Measurements from ENCODE around the gene UQCC2.

UQCC2 gene

GRCh38 chr6:33704215-33705066, 7.1 kb downstream of the UQCC2 start:
- Histone ChIP-seq H3K27ac (ENCODE audit: low read depth, low read length) (no peak overlapping the region), H3K4me1 (ENCODE audit: control insufficient read depth, insufficient read depth, low read length) (0 out of 2 replicates have a peak, but pooled peaks cover 6% of the 10 kb centered on the region), H3K4me3 (ENCODE audit: low read depth, low read length) (no peak overlapping the region), H3K27me3 (ENCODE audit: control insufficient read depth, insufficient read depth, low read length) (no peaks in the 10 kb centered on the region), H3K36me3 (ENCODE audit: control insufficient read depth, insufficient read depth, low read length) (peaks cover 39% of the 10 kb centered on the region), H3K9me3 (ENCODE audit: control insufficient read depth, insufficient read depth, low read length) (no peaks in the 10 kb centered on the region), H3K9ac (ENCODE audit: low read depth, low read length) (no peak overlapping the region)

DNA sequence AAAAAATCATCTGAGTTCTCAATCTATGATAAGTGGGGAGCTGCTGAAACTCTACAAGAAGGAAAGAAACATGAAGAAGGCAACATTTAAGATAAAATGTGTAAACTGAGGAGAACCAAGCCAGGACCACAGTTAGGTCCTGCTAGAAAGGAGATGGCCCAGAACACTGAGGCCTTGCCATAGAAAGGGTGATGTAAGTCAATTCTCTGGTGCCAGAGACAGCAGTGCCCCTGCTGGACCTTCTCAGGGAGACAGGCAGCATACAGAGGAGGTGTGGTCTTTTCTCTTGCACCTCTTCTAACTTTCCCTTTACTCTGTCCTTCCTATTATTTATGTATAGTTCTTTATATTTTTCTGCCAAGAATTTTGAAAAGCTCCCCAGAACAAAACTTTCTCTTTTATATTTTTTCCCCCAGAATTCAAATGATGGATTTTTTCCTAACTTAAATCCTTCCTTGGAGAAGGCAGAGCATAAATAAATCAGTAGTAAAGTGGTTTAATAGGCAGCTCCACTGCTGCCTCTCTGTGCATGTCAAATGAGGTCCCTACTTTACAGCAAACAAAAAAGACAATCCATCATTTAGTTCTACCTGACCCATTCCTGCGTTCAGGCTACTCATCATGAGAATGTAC, 9.0 kb downstream of the UQCC2 start:
- H3K27ac ChIP-seq (ENCODE audit: low read depth, low read length), result no peak overlapping the region
- no peak overlapping the region for H3K9ac ChIP-seq (ENCODE audit: low read depth, low read length)
- H3K36me3 ChIP-seq (ENCODE audit: control insufficient read depth, insufficient read depth, low read length), result peaks cover 39% of the 10 kb centered on the region
- H3K9me3 ChIP-seq (ENCODE audit: control insufficient read depth, insufficient read depth, low read length), result no peaks in the 10 kb centered on the region
- H3K27me3 ChIP-seq (ENCODE audit: control insufficient read depth, insufficient read depth, low read length), result no peaks in the 10 kb centered on the region
- H3K4me3 ChIP-seq (ENCODE audit: low read depth, low read length), result no peak overlapping the region
- H3K4me1 ChIP-seq (ENCODE audit: control insufficient read depth, insufficient read depth, low read length), result 0 out of 2 replicates have a peak, but pooled peaks cover 8% of the 10 kb centered on the region

GRCh38 chr6:33700391-33701050, 11.0 kb downstream of the UQCC2 start:
- H3K27ac ChIP-seq (ENCODE audit: low read depth, low read length), result no peak overlapping the region
- peaks cover 58% of the 10 kb centered on the region for H3K36me3 ChIP-seq (ENCODE audit: control insufficient read depth, insufficient read depth, low read length)
- no peak overlapping the region for H3K9ac ChIP-seq (ENCODE audit: low read depth, low read length)
- H3K9me3 ChIP-seq (ENCODE audit: control insufficient read depth, insufficient read depth, low read length), result no peaks in the 10 kb centered on the region
- no peaks in the 10 kb centered on the region for H3K27me3 ChIP-seq (ENCODE audit: control insufficient read depth, insufficient read depth, low read length)
- no peak overlapping the region for H3K4me3 ChIP-seq (ENCODE audit: low read depth, low read length)
- H3K4me1 ChIP-seq (ENCODE audit: control insufficient read depth, insufficient read depth, low read length), result peaks cover 6% of the 10 kb centered on the region; the same call in 1 of the 2 replicates

DNA sequence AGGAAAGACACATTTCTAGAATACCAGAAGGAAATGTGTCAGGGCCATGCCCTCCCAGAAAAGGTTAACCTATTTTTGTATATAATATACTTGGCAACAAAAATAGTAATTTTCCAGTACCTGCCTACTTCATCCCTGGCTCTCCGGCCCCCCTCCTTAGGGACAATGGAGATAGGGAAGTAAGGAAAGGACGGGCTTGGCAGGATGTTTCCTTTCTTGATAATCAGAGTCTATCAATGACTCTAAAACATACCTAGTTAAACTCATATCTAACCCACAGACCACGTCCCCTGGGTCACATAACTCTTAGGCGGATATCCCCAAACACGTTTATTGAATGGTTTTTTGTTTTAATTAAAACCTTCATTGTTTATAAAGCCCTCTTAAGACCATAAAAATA, 11.8 kb downstream of the UQCC2 start:
- H3K27me3 ChIP-seq (ENCODE audit: control insufficient read depth, insufficient read depth, low read length), result no peaks in the 10 kb centered on the region
- H3K27ac ChIP-seq (ENCODE audit: low read depth, low read length), result no peak overlapping the region
- peaks cover 66% of the 10 kb centered on the region for H3K36me3 ChIP-seq (ENCODE audit: control insufficient read depth, insufficient read depth, low read length)
- H3K4me3 ChIP-seq (ENCODE audit: low read depth, low read length), result no peak overlapping the region
- no peaks in the 10 kb centered on the region for H3K9me3 ChIP-seq (ENCODE audit: control insufficient read depth, insufficient read depth, low read length)
- H3K4me1 ChIP-seq (ENCODE audit: control insufficient read depth, insufficient read depth, low read length), result peaks cover 6% of the 10 kb centered on the region; the same call in 1 of the 2 replicates
- no peak overlapping the region for H3K9ac ChIP-seq (ENCODE audit: low read depth, low read length)

GRCh38 chr6:33699131-33699530, 12.4 kb downstream of the UQCC2 start:
- Histone ChIP-seq H3K9ac (ENCODE audit: low read depth, low read length) (no peak overlapping the region), H3K9me3 (ENCODE audit: control insufficient read depth, insufficient read depth, low read length) (no peaks in the 10 kb centered on the region), H3K36me3 (ENCODE audit: control insufficient read depth, insufficient read depth, low read length) (peaks cover 69% of the 10 kb centered on the region)

GRCh38 chr6:33698494-33698893, 13.0 kb downstream of the UQCC2 start:
- H3K27me3 ChIP-seq (ENCODE audit: control insufficient read depth, insufficient read depth, low read length), result no peaks in the 10 kb centered on the region
- H3K9ac ChIP-seq (ENCODE audit: low read depth, low read length), result no peak overlapping the region
- H3K27ac ChIP-seq (ENCODE audit: low read depth, low read length), result no peak overlapping the region
- peaks cover 74% of the 10 kb centered on the region for H3K36me3 ChIP-seq (ENCODE audit: control insufficient read depth, insufficient read depth, low read length)
- H3K4me3 ChIP-seq (ENCODE audit: low read depth, low read length), result no peak overlapping the region
- H3K9me3 ChIP-seq (ENCODE audit: control insufficient read depth, insufficient read depth, low read length), result no peaks in the 10 kb centered on the region
- H3K4me1 ChIP-seq (ENCODE audit: control insufficient read depth, insufficient read depth, low read length), result peaks cover 6% of the 10 kb centered on the region; the same call in 1 of the 2 replicates

More at GRCh38 chr6:33699131-33699530, 12.4 kb downstream of the UQCC2 start:
- Histone ChIP-seq H3K4me3 (ENCODE audit: low read depth, low read length) (no peak overlapping the region), H3K27ac (ENCODE audit: low read depth, low read length) (no peak overlapping the region), H3K27me3 (ENCODE audit: control insufficient read depth, insufficient read depth, low read length) (no peaks in the 10 kb centered on the region), H3K4me1 (ENCODE audit: control insufficient read depth, insufficient read depth, low read length) (peaks cover 6% of the 10 kb centered on the region; the same call in 1 of the 2 replicates)

DNA sequence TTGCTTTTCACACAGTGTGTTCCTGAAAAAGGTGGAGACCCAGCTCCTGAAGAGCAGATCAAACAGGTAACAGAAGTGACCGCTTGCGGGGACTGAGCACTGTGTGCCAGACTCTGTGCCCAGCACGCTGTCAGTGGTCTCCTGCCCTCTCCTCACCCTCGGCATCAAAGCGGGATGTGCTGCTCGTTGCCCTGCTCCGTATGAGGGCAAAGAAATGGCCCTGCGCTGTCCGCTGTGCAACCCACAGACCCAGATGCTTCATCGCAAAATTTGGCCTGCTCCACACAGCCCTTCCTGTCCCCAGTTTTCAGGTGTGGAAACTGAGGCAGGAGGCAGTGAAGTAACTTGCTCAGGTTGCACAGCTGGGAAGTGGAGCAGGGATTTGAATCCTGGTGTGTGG, 13.7 kb downstream of the UQCC2 start:
- Histone ChIP-seq H3K27ac (ENCODE audit: low read depth, low read length) (no peak overlapping the region), H3K9ac (ENCODE audit: low read depth, low read length) (no peak overlapping the region), H3K36me3 (ENCODE audit: control insufficient read depth, insufficient read depth, low read length) (peaks cover 80% of the 10 kb centered on the region), H3K27me3 (ENCODE audit: control insufficient read depth, insufficient read depth, low read length) (no peaks in the 10 kb centered on the region), H3K4me1 (ENCODE audit: control insufficient read depth, insufficient read depth, low read length) (peaks cover 6% of the 10 kb centered on the region; the same call in 1 of the 2 replicates), H3K4me3 (ENCODE audit: low read depth, low read length) (no peak overlapping the region), H3K9me3 (ENCODE audit: control insufficient read depth, insufficient read depth, low read length) (no peaks in the 10 kb centered on the region)

DNA sequence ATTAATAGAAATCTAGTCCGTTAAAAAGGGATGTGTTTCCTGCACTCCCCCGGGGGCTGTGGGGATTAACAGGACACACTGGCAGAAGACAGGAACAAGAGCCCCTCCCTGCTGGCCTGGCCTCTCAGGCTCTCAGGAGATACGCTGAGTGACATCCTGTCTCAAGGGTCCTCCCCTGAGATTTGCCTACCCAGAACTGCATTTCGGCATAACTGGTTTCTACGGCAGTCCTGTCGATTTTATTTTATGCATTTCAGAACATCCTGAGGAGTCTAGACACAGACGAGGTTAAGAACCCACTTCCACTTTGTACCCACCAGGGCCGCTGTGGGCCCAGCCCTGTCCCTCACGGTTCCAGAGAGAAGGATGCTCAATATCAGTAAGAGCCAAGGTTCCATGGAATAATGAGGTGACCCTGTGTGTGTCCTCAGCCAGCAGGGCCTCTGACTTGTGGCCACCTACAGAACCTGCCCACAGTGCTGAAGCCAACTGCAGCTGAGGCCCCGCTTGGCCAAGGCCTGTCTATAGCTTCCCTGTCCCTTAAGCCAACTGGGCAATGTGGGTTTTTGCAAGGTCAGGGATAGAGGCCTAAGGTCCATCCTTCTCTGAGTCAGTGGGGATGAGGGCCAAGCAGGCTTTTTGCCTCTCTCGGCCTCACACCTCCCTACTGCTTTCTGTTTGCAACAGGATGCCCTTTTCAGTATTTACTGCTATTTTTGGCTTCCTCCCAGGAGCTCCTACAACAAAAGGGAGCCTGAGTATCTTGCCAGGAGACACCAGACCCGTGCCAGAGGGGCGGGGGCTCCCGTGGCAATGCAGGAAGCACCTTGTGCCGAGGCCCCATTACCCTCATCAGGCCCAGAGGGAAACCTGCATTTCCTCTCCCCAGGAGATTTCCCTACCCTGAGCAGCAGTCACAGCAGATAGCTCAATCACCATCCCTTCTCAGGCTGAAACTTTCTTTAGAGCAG, 14.7 kb downstream of the UQCC2 start:
- no peak overlapping the region for H3K27ac ChIP-seq (ENCODE audit: low read depth, low read length)
- peaks cover 90% of the 10 kb centered on the region for H3K36me3 ChIP-seq (ENCODE audit: control insufficient read depth, insufficient read depth, low read length)

GRCh38 chr6:33696076-33696475, 15.4 kb downstream of the UQCC2 start:
- peaks cover 95% of the 10 kb centered on the region for H3K36me3 ChIP-seq (ENCODE audit: control insufficient read depth, insufficient read depth, low read length)
- H3K4me3 ChIP-seq (ENCODE audit: low read depth, low read length), result no peak overlapping the region
- no peaks in the 10 kb centered on the region for H3K9me3 ChIP-seq (ENCODE audit: control insufficient read depth, insufficient read depth, low read length)
- no peaks in the 10 kb centered on the region for H3K27me3 ChIP-seq (ENCODE audit: control insufficient read depth, insufficient read depth, low read length)
- H3K9ac ChIP-seq (ENCODE audit: low read depth, low read length), result no peak overlapping the region
- no peak overlapping the region for H3K27ac ChIP-seq (ENCODE audit: low read depth, low read length)
- peaks cover 6% of the 10 kb centered on the region; the same call in 1 of the 2 replicates for H3K4me1 ChIP-seq (ENCODE audit: control insufficient read depth, insufficient read depth, low read length)

More for the DNA sequence above, 14.7 kb downstream of the UQCC2 start:
- Histone ChIP-seq H3K27me3 (ENCODE audit: control insufficient read depth, insufficient read depth, low read length) (no peaks in the 10 kb centered on the region), H3K4me1 (ENCODE audit: control insufficient read depth, insufficient read depth, low read length) (peaks cover 6% of the 10 kb centered on the region; the same call in 1 of the 2 replicates), H3K9ac (ENCODE audit: low read depth, low read length) (no peak overlapping the region), H3K4me3 (ENCODE audit: low read depth, low read length) (no peak overlapping the region), H3K9me3 (ENCODE audit: control insufficient read depth, insufficient read depth, low read length) (no peaks in the 10 kb centered on the region)

GRCh38 chr6:33695451-33695887, 16.0 kb downstream of the UQCC2 start:
- H3K4me3 ChIP-seq (ENCODE audit: low read depth, low read length), result no peak overlapping the region
- no peak overlapping the region for H3K27ac ChIP-seq (ENCODE audit: low read depth, low read length)
- no peak overlapping the region for H3K9ac ChIP-seq (ENCODE audit: low read depth, low read length)
- peaks cover 98% of the 10 kb centered on the region for H3K36me3 ChIP-seq (ENCODE audit: control insufficient read depth, insufficient read depth, low read length)
- peaks cover 6% of the 10 kb centered on the region; the same call in 1 of the 2 replicates for H3K4me1 ChIP-seq (ENCODE audit: control insufficient read depth, insufficient read depth, low read length)
- no peaks in the 10 kb centered on the region for H3K27me3 ChIP-seq (ENCODE audit: control insufficient read depth, insufficient read depth, low read length)
- no peaks in the 10 kb centered on the region for H3K9me3 ChIP-seq (ENCODE audit: control insufficient read depth, insufficient read depth, low read length)

All from HUES48 (cell line).